Measurements from ENCODE around the gene DVL2.

- TF ChIP-seq CTCF (IDR thresholded peaks at IDR 0.05) (no peak), POLR2AphosphoS5 (IDR thresholded peaks at IDR 0.05) (no peak)
Measured at GRCh38 chr17:7208027-7208571, 26.2 kb downstream of the DVL2 start.
